SK-N-SH (cell line): Measurements from ENCODE around the gene ATG7. TPM values are rescaled to one million over a fixed set of nuclear protein-coding genes. Genes with fewer than 3 reads are reported as not detected.
A peak's percentile ranks its signal among the peaks of the same experiment; 100 is the strongest.

Experiments used
- CTCF ChIA-PET: fragments of 300-600, 350-600 bp; formaldehyde crosslinking; extraction: SDS; loops from one replicate; lab custom pipeline; 2021; lab: Yijun Ruan, JAX
- POLR2A ChIA-PET: fragments of 350-600 bp; sonication (Branson Sonifier 250); formaldehyde crosslinking; extraction: SDS; loops from one replicate; lab custom pipeline; 2020; ENCODE audit warnings: antibody characterized with exemption, inconsistent platforms; lab: Yijun Ruan, JAX
- DNase-seq: peaks from one replicate; pipeline ENCODE4 v3.0.0; 2012
- H2AFZ ChIP-seq: fragments of 200-600 bp; sonication (generic); 2 replicates; pipeline ENCODE4 v1.8.1; 2016; ENCODE audit warnings: antibody characterized with exemption, mild to moderate bottlenecking, low read depth
- H3F3A ChIP-seq: fragments of 200-600 bp; sonication (generic); replicated peaks from 2 replicates; pipeline ENCODE3; 2016; ENCODE audit warnings: antibody characterized with exemption, mild to moderate bottlenecking; ENCODE audit not compliant: insufficient read depth
- H3K27ac ChIP-seq, 2 experiments: fragments of 200-500 bp in 1 of 2; fragments of 200-600 bp in 1 of 2; sonication (Bioruptor generic) in 1 of 2; sonication (generic), shearing (Covaris generic) in 1 of 2; 2 replicates each; pipeline versions ENCODE4 v1.5.1 to v1.6.1; 2014 to 2016; ENCODE audit warnings: low read depth in 2 of 2, inconsistent platforms in 1 of 2, low read length in 1 of 2, mild to moderate bottlenecking in 1 of 2, mixed read lengths in 1 of 2
- H3K27me3 ChIP-seq: fragments of 200-600 bp; sonication (generic), shearing (Covaris generic); 2 replicates; pipeline ENCODE4 v1.6.1; 2016; ENCODE audit warnings: mixed run types; ENCODE audit not compliant: insufficient read depth
- H3K36me3 ChIP-seq, 2 experiments: fragments of 200-500 bp in 1 of 2; fragments of 200-600 bp in 1 of 2; sonication (Bioruptor generic) in 1 of 2; sonication (generic) in 1 of 2; replicated peaks in 1 of 2; 2 replicates each; pipeline versions ENCODE3 to v1.5.1; 2014 to 2016; ENCODE audit warnings: low read length in 1 of 2, mild to moderate bottlenecking in 1 of 2; ENCODE audit not compliant: insufficient read depth in 2 of 2, control insufficient read depth in 1 of 2
- H3K4me1 ChIP-seq, 2 experiments: fragments of 200-500 bp in 1 of 2; fragments of 200-600 bp in 1 of 2; sonication (Bioruptor generic) in 1 of 2; sonication (generic), shearing (Covaris generic) in 1 of 2; 2 replicates each; pipeline versions ENCODE4 v1.5.1 to v1.6.1; 2014 to 2016; ENCODE audit warnings: low read depth in 1 of 2, low read length in 1 of 2, mixed run types in 1 of 2; ENCODE audit not compliant: insufficient read depth in 2 of 2, control insufficient read depth in 1 of 2
- H3K4me2 ChIP-seq: fragments of 200-600 bp; sonication (generic), shearing (Covaris generic); 2 replicates; pipeline ENCODE4 v1.6.1; 2017; ENCODE audit warnings: mixed run types
- H3K4me3 ChIP-seq, 2 experiments: fragments of 200-500 bp in 1 of 2; fragments of 200-600 bp in 1 of 2; sonication (Bioruptor generic) in 1 of 2; sonication (generic), shearing (Covaris generic) in 1 of 2; 2 replicates each; pipeline versions ENCODE4 v1.5.1 to v1.8.1; 2014 to 2016; ENCODE audit warnings: low read depth in 2 of 2, inconsistent platforms in 1 of 2, low read length in 1 of 2, mild to moderate bottlenecking in 1 of 2, mixed read lengths in 1 of 2, moderate library complexity in 1 of 2
- H3K79me2 ChIP-seq: fragments of 200-600 bp; sonication (generic); 2 replicates; pipeline ENCODE4 v1.8.1; 2017; ENCODE audit warnings: mild to moderate bottlenecking; ENCODE audit not compliant: insufficient read depth
- H3K9ac ChIP-seq: fragments of 200-600 bp; sonication (generic); 2 replicates; pipeline ENCODE4 v1.6.1; 2017; ENCODE audit warnings: mixed run types
- H3K9me2 ChIP-seq: fragments of 200-600 bp; sonication (generic); 2 replicates; pipeline ENCODE4 v1.6.1; 2017; ENCODE audit warnings: mixed run types
- H3K9me3 ChIP-seq: fragments of 200-600 bp; sonication (generic); 2 replicates; pipeline ENCODE4 v1.6.1; 2017; ENCODE audit warnings: mixed run types, mild to moderate bottlenecking, moderate library complexity
- H4K20me1 ChIP-seq: fragments of 200-600 bp; sonication (generic); 2 replicates; pipeline ENCODE4 v1.6.1; 2017; ENCODE audit warnings: mild to moderate bottlenecking, mixed run types; ENCODE audit not compliant: insufficient read depth
- CHD2 ChIP-seq: fragments of 150-350 bp; IDR thresholded peaks from 2 replicates; pipeline ENCODE4 v1.6.1; 2018; ENCODE audit warnings: low read length; ENCODE audit not compliant: partially characterized antibody
- EP300 ChIP-seq, 2 experiments: IDR thresholded peaks; 2 replicates each; pipeline versions ENCODE4 v1.4.0 to v1.6.1; 2012; ENCODE audit warnings: borderline replicate concordance in 1 of 2, low read depth in 1 of 2, low read length in 1 of 2
- EZH2phosphoT487 ChIP-seq: fragments of 200-600 bp; sonication (generic); IDR thresholded peaks from 2 replicates; pipeline ENCODE4 v1.6.1; 2017; ENCODE audit warnings: low read depth, mixed run types, mild to moderate bottlenecking, antibody characterized with exemption, moderate library complexity, borderline replicate concordance
- FOSL2 ChIP-seq: IDR thresholded peaks from 2 replicates; pipeline ENCODE4 v1.4.0; 2012; ENCODE audit warnings: low read depth, mild to moderate bottlenecking, moderate library complexity, borderline replicate concordance
- FOXJ3 ChIP-seq: sonication (generic); formaldehyde crosslinking; IDR thresholded peaks from 2 replicates; pipeline ENCODE4 v1.5.1; 2020; ENCODE audit warnings: mild to moderate bottlenecking, missing genetic modification reagents
- GATA2 ChIP-seq: sonication (generic); formaldehyde crosslinking; IDR thresholded peaks from 2 replicates; pipeline ENCODE4 v1.5.0; 2020; ENCODE audit warnings: mild to moderate bottlenecking, missing genetic modification reagents
- IRF3 ChIP-seq: fragments of 150-350 bp; IDR thresholded peaks from 2 replicates; pipeline ENCODE4 v1.6.1; 2016; ENCODE audit warnings: mild to moderate bottlenecking, low read depth, low read length
- JUND ChIP-seq: IDR thresholded peaks from 2 replicates; pipeline ENCODE4 v1.4.0; 2012
- MXI1 ChIP-seq: IDR thresholded peaks from 2 replicates; pipeline ENCODE4 v1.6.1; 2012; ENCODE audit warnings: mild to moderate bottlenecking, low read depth, low read length, improper control_type of control experiment
- NFIC ChIP-seq: IDR thresholded peaks from 2 replicates; pipeline ENCODE4 v1.4.0; 2012; ENCODE audit warnings: borderline replicate concordance
- NRF1 ChIP-seq: IDR thresholded peaks from 2 replicates; pipeline ENCODE4 v1.6.1; 2012; ENCODE audit warnings: low read depth, mild to moderate bottlenecking, low read length
- POLR2AphosphoS5 ChIP-seq: IDR thresholded peaks from 2 replicates; pipeline ENCODE4 v1.6.1; 2012; ENCODE audit warnings: low read depth, low read length
- RAD21 ChIP-seq: IDR thresholded peaks from 2 replicates; pipeline ENCODE4 v1.6.1; 2012; ENCODE audit warnings: mild to moderate bottlenecking, low read length
- REST ChIP-seq: IDR thresholded peaks from 2 replicates; pipeline ENCODE4 v1.6.1; 2012; ENCODE audit warnings: mild to moderate bottlenecking, low read depth, low read length, moderate library complexity
- RXRA ChIP-seq: IDR thresholded peaks from 2 replicates; pipeline ENCODE4 v1.4.0; 2012; ENCODE audit warnings: low read depth, mild to moderate bottlenecking, borderline replicate concordance
- SMC3 ChIP-seq: IDR thresholded peaks from 2 replicates; pipeline ENCODE4 v1.6.1; 2012; ENCODE audit warnings: low read depth, low read length, improper control_type of control experiment
- TCF12 ChIP-seq: IDR thresholded peaks from 2 replicates; pipeline ENCODE4 v1.4.0; 2012
- YY1 ChIP-seq: IDR thresholded peaks from 2 replicates; pipeline ENCODE4 v1.4.0; 2012; ENCODE audit warnings: low read depth, mild to moderate bottlenecking
- ZBTB33 ChIP-seq: IDR thresholded peaks from 2 replicates; pipeline ENCODE4 v1.4.0; 2012; ENCODE audit warnings: low read depth, borderline replicate concordance
- WGBS: methylation state at CpG from one replicate; pipeline ENCODE4 v1.1.6; 2017; ENCODE audit warnings: low lambda C conversion rate; 5-methylcytosine and 5-hydroxymethylcytosine counted together
- polyA plus RNA-seq, 3 experiments: library from polyadenylated mRNA; depleted of rRNA; stranded (reverse); fragments of >200 nt; gene quantifications; 2 replicates each; pipeline ENCODE4 v1.2.3, GENCODE V29; 2012

ATG7 gene
- polyA plus RNA-seq, 1 of the 3 experiments (the other 2 are of a cell fraction), result 29.5 TPM

- DNase-seq, result no peak
- Histone ChIP-seq H3K4me1 (peaks cover 12 to 23% of the 10 kb centered on the region in 2 experiments), H3F3A (peaks cover 8% of the 10 kb centered on the region), H3K79me2 (no peaks in the 10 kb centered on the region), H3K4me3 (no peak overlapping the region), H3K4me2 (peak overlapping the region; percentile 16; the same call in 1 of the 2 replicates), H3K27ac (peak overlapping the region; percentile 74 to 83; a peak in 3 of 4 replicates), H3K9me2 (no peaks in the 10 kb centered on the region), H3K9ac (no peak overlapping the region), H3K9me3 (no peaks in the 10 kb centered on the region), H4K20me1 (no peaks in the 10 kb centered on the region), H3K27me3 (no peaks in the 10 kb centered on the region), H3K36me3 (peaks cover 0 to 8% of the 10 kb centered on the region in 2 experiments), H2AFZ (no peak overlapping the region)
- peak; percentile 33; the same call in 1 of the 2 replicates for TF ChIP-seq NFIC
- TF ChIP-seq RAD21, result no peak
- TF ChIP-seq RXRA, result 0 out of 2 replicates have a peak, but pooled peaks have one; percentile 21
- TF ChIP-seq SMC3, result no peak
- TF ChIP-seq JUND, result peak; percentile 26; the same call in 1 of the 2 replicates
- no peak for TF ChIP-seq CHD2
- no peak for TF ChIP-seq GATA2 (CRISPR knock-in tag)
- TF ChIP-seq FOSL2, result peak; percentile 5; the same call in 1 of the 2 replicates
- 0 out of 4 replicates have a peak, but pooled peaks of 1 of the 2 experiments have one; percentile 5 for TF ChIP-seq EP300 (IDR thresholded peaks at IDR 0.05; ENCODE audit: borderline replicate concordance in 1 of 2, low read depth in 1 of 2, low read length in 1 of 2)
- no peak for TF ChIP-seq IRF3
- TF ChIP-seq FOXJ3 (CRISPR knock-in tag), result no peak
- POLR2A ChIA-PET, result no interaction called here
- 42% methylated on average over 4 of the region's 4 CpGs for WGBS
- CTCF ChIA-PET, result interaction anchor here (1.0 to 3.1 kb wide), 4 partner anchors 45 to 270 kb away, joined by 3 to 11 read pairs (median 4); partner anchors contain the start of gene VGLL4
Observed at GRCh38 chr3:11385891-11386290, 113.7 kb downstream of the ATG7 start.

- DNase-seq, result peak; percentile 22
- TF ChIP-seq CHD2 (no peak), MXI1 (no peak), POLR2AphosphoS5 (no peak), TCF12 (peak; percentile 83), YY1 (no peak), NRF1 (no peak), REST (no peak), ZBTB33 (no peak), EZH2phosphoT487 (no peak), SMC3 (no peak), IRF3 (no peak)
Observed at GRCh38 chr3:11386465-11387113, 114.4 kb downstream of the ATG7 start.

More at GRCh38 chr3:11386465-11387113, 114.4 kb downstream of the ATG7 start:
- ChIA-PET POLR2A (no interaction called here), CTCF (interaction anchor here (1.0 to 3.1 kb wide), 4 partner anchors 44 to 269 kb away, joined by 3 to 11 read pairs (median 4); partner anchors contain the start of gene VGLL4)
- Histone ChIP-seq H3K4me2 (peak overlapping the region; percentile 16; the same call in 1 of the 2 replicates), H3K4me3 (no peak overlapping the region), H3K4me1 (peaks cover 10 to 26% of the 10 kb centered on the region in 2 experiments), H3K9ac (peak overlapping the region; percentile 1; the same call in 1 of the 2 replicates), H3K79me2 (no peaks in the 10 kb centered on the region), H3K36me3 (peaks cover 0 to 4% of the 10 kb centered on the region in 2 experiments), H3K9me2 (no peaks in the 10 kb centered on the region), H3K27me3 (no peaks in the 10 kb centered on the region), H3K27ac (peak overlapping the region; percentile 74 to 83; a peak in 3 of 4 replicates), H3K9me3 (no peaks in the 10 kb centered on the region), H2AFZ (no peak overlapping the region), H4K20me1 (no peaks in the 10 kb centered on the region), H3F3A (peaks cover 11% of the 10 kb centered on the region)
- WGBS, result 65% methylated on average over 2 of the region's 2 CpGs
